AG04450 (cell line): ENCODE results near the gene ARHGEF37. TPM values are rescaled to one million over a fixed set of nuclear protein-coding genes. Genes with fewer than 3 reads are reported as not detected.

Source experiments
- CTCF ChIA-PET: fragments of 300-600, 350-600 bp; formaldehyde crosslinking; extraction: SDS; loops from one replicate; lab custom pipeline; 2022; ENCODE audit warnings: antibody characterized with exemption, inconsistent platforms; lab: Charles Lee
- POLR2A ChIA-PET: fragments of 350-600 bp; formaldehyde crosslinking; extraction: SDS; loops from one replicate; lab custom pipeline; 2021; ENCODE audit warnings: antibody characterized with exemption, inconsistent platforms; lab: Yijun Ruan, JAX
- DNase-seq: peaks from one replicate; pipeline ENCODE4 v3.0.0-alpha.2; 2011; ENCODE audit warnings: low read depth, low spot score
- H3K27ac ChIP-seq: one replicate; pipeline ENCODE4 v1.5.1; 2012; ENCODE audit warnings: low read depth, low read length, control low read depth
- H3K27me3 ChIP-seq: one replicate; pipeline ENCODE4 v1.6.0; 2012; ENCODE audit warnings: low read length; ENCODE audit not compliant: control insufficient read depth, insufficient read depth
- H3K4me3 ChIP-seq: 2 replicates; pipeline ENCODE4 v1.5.1; 2011; ENCODE audit warnings: mild to moderate bottlenecking, low read depth, low read length, control low read depth
- H3K9me3 ChIP-seq: 2 replicates; pipeline ENCODE4 v1.5.1; 2012; ENCODE audit warnings: low read length; ENCODE audit not compliant: control insufficient read depth, insufficient read depth
- polyA plus RNA-seq: library from polyadenylated mRNA; depleted of rRNA; stranded (reverse); fragments of >200 nt; gene quantifications from 2 replicates; pipeline ENCODE4 v1.2.3, GENCODE V29; 2011
- TF ChIP-seq, protein P1 (sequence below): IDR thresholded peaks from 2 replicates; pipeline ENCODE4 v1.5.1; 2011; ENCODE audit warnings: low read depth, low read length, control low read depth, inconsistent platforms

The ARHGEF37 gene
- polyA plus RNA-seq, 1 experiment = 0.74 TPM

DNA sequence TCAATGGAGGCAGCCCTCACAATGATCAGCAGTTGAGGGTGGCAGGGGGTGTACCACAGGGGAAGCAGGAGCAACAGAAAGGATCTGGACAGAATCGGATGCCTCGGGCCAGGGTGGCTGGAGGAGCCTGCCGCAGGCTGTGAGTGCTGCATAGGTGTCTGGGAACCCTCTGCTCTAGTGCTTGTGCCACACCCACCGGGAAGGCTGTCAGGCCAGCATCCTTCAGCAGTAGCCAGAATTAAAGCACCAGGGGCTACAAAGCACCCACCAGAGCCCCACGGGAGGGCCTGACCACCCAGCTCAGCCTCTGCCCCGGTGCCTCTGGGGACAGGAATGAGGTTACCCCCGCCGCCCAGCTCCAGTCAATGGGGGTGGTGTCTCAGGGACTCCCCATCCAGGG, 49.0 kb downstream of the ARHGEF37 start:
- Histone ChIP-seq H3K4me3 (no peak overlapping the region), H3K9me3 (no peaks in the 10 kb centered on the region; the same call in 1 of the 2 replicates), H3K27ac (no peak overlapping the region), H3K27me3 (no peaks in the 10 kb centered on the region)
- TF ChIP-seq, protein P1, sequence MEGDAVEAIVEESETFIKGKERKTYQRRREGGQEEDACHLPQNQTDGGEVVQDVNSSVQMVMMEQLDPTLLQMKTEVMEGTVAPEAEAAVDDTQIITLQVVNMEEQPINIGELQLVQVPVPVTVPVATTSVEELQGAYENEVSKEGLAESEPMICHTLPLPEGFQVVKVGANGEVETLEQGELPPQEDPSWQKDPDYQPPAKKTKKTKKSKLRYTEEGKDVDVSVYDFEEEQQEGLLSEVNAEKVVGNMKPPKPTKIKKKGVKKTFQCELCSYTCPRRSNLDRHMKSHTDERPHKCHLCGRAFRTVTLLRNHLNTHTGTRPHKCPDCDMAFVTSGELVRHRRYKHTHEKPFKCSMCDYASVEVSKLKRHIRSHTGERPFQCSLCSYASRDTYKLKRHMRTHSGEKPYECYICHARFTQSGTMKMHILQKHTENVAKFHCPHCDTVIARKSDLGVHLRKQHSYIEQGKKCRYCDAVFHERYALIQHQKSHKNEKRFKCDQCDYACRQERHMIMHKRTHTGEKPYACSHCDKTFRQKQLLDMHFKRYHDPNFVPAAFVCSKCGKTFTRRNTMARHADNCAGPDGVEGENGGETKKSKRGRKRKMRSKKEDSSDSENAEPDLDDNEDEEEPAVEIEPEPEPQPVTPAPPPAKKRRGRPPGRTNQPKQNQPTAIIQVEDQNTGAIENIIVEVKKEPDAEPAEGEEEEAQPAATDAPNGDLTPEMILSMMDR = no peak
- POLR2A ChIA-PET = no interaction called here
- DNase-seq = no peak
- CTCF ChIA-PET = no interaction called here

DNA sequence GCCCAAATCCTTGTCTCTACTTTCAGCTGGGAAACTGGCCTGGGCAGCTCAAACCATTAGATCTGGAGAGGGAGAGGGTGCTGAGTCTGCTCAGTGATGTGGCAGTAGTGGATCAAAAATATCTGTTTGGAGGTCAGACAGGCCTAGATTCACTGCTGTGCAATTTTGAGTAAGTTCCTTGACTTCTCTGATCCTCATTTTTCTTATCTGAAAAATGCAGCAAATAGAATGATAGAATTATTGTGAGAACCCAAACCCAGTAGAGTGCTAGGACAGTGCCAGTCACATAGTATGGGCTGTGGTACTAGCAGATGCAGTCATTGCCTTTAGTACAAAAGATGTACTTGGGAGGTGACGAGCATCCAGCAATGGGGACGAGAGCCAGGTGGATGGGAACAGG, 50.2 kb downstream of the ARHGEF37 start:
- CTCF ChIA-PET = no interaction called here
- POLR2A ChIA-PET = no interaction called here
- Histone ChIP-seq H3K4me3 (no peak overlapping the region), H3K27ac (no peak overlapping the region), H3K9me3 (no peaks in the 10 kb centered on the region; the same call in 1 of the 2 replicates), H3K27me3 (no peaks in the 10 kb centered on the region)
- TF ChIP-seq, protein P1 = no peak
- DNase-seq = no peak

DNA sequence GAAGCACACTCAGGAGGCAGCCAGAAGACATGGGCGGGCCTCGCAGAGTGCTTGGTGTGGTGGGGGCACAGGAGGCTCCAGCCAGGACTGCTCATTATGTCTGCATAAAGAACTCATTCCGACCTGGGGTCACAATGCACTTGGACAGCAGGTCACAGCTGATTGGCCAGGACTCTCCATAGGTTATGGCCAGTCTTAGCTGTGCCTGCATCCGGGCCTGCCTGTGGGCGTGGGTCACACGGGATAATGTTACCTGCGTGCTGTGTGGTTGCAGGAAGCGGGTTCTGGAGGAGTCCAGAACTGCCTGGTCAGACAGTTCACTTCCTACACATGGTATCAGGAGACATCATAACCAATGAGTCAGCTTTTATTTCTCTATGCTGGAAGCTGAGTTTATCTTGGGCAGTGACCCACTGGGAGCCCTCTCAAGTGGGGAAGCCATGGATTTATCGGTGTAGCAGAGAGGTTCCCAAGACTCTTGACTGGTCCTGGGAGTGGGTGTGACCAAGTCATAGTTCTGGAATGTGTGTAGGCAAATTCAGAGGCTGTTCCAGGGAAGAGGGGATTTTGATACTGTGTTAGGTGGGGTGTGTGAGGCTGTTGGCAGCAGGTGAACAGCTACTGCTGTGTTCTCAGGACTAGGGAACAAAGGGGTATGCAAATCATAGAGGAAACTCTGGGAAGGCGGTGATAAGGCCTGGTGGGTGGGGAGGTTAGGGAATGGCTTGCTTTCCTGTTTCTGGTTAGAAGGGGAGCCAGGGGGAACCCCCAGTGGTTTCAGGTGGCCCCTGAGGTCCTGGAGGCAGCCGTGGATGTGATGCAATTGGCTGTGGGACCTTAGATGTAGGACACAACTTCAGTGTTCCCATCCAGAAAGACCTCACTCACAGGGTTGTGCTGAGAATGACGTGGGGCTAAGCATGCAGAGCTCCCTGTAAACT, 51.3 kb downstream of the ARHGEF37 start:
- ChIA-PET POLR2A (no interaction called here), CTCF (interaction anchor here (0.5 to 16.1 kb wide), 5 partner anchors 14 to 359 kb away, joined by 3 to 282 read pairs (median 11); no protein-coding TSS in a partner anchor)
- TF ChIP-seq, protein P1 = no peak
- DNase-seq = peak; percentile 37
- Histone ChIP-seq H3K27me3 (no peaks in the 10 kb centered on the region), H3K4me3 (no peak overlapping the region), H3K27ac (peak overlapping the region; percentile 47), H3K9me3 (no peaks in the 10 kb centered on the region; the same call in 1 of the 2 replicates)

- Histone ChIP-seq H3K27ac (peak overlapping the region; percentile 25), H3K27me3 (no peaks in the 10 kb centered on the region), H3K4me3 (no peak overlapping the region), H3K9me3 (no peaks in the 10 kb centered on the region; the same call in 1 of the 2 replicates)
- TF ChIP-seq, protein P1 = no peak
- POLR2A ChIA-PET = no interaction called here
- CTCF ChIA-PET = interaction anchor here (0.5 to 16.1 kb wide), 6 partner anchors 15 to 357 kb away, joined by 3 to 282 read pairs (median 7); no protein-coding TSS in a partner anchor
- peak; percentile 11 for DNase-seq
Observed at GRCh38 chr5:149633476-149634350, 52.4 kb downstream of the ARHGEF37 start.
